Measurements from ENCODE around the gene FOXO6.

Gene FOXO6

DNA sequence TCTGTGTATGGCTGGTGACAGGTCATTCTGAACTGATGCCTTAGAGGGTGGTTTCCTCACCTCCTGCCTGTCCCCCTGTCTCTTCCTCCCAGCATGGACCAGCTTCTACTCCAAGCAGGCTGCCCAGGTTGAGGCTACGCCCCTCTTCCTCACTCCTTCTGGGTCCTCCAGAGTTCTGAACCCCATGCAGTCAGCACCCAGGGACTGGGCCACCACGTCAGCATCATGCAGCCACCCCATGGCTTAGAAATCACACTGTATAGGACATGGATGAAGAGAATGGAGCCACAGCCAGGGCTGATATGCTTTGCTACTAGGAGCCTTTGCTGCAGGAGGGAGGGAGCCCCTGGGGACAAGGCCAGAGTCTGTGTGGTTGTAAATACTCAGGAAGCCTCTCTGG lies 8.3 kb downstream of the FOXO6 start:
- peaks cover 23% of the 10 kb centered on the region for H3K4me1 ChIP-seq (ENCODE audit: low read length)
- H2AFZ ChIP-seq (ENCODE audit: low read depth, low read length): no peak overlapping the region

DNA sequence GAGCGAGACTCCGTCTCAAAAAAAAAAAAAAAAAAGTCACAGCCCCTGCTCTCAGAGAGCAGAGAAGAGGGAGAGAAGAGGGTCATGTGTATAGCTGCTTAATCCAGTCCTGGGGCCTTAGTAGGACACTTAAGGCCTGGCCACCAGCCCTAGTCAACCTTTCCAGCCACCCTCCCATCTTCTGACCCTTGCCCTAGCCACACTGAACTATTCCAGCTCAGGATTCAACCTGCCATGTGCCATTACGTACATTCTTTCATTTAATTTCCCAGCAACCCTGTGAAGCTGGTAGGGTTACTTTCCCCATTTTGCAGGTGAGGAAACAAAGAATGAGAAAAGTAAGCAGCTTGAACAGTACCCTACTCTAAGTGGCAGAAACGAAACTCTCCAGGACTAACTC lies 9.0 kb downstream of the FOXO6 start:
- no peaks in the 10 kb centered on the region for H3K36me3 ChIP-seq (replicated peaks; ENCODE audit: low read depth, low read length)
- no peak overlapping the region for H3K4me3 ChIP-seq (ENCODE audit: low read length)
- no peaks in the 10 kb centered on the region for H4K20me1 ChIP-seq (ENCODE audit: insufficient read depth, low read length)
- H3K27me3 ChIP-seq (ENCODE audit: low read depth, low read length): no peaks in the 10 kb centered on the region
- TF ChIP-seq, protein P1, sequence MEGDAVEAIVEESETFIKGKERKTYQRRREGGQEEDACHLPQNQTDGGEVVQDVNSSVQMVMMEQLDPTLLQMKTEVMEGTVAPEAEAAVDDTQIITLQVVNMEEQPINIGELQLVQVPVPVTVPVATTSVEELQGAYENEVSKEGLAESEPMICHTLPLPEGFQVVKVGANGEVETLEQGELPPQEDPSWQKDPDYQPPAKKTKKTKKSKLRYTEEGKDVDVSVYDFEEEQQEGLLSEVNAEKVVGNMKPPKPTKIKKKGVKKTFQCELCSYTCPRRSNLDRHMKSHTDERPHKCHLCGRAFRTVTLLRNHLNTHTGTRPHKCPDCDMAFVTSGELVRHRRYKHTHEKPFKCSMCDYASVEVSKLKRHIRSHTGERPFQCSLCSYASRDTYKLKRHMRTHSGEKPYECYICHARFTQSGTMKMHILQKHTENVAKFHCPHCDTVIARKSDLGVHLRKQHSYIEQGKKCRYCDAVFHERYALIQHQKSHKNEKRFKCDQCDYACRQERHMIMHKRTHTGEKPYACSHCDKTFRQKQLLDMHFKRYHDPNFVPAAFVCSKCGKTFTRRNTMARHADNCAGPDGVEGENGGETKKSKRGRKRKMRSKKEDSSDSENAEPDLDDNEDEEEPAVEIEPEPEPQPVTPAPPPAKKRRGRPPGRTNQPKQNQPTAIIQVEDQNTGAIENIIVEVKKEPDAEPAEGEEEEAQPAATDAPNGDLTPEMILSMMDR (IDR thresholded peaks at IDR 0.05; ENCODE audit: low read depth, low read length): no peak
- no peak for TF ChIP-seq EZH2phosphoT487 (IDR thresholded peaks at IDR 0.05; ENCODE audit: low read depth)
- no peak overlapping the region for H3K9ac ChIP-seq (ENCODE audit: low read length)
- H2AFZ ChIP-seq (ENCODE audit: low read depth, low read length): no peak overlapping the region
- no peaks in the 10 kb centered on the region for H3K9me3 ChIP-seq (ENCODE audit: insufficient read depth, low read length)
- peaks cover 23% of the 10 kb centered on the region for H3K4me1 ChIP-seq (ENCODE audit: low read length)
- H3K4me2 ChIP-seq (ENCODE audit: low read length): no peak overlapping the region
- H3K27ac ChIP-seq (ENCODE audit: low read length): no peak overlapping the region
- H3K79me2 ChIP-seq (ENCODE audit: low read length): no peaks in the 10 kb centered on the region

More for the DNA sequence above, 8.3 kb downstream of the FOXO6 start:
- no peaks in the 10 kb centered on the region for H3K79me2 ChIP-seq (ENCODE audit: low read length)
- H3K36me3 ChIP-seq (replicated peaks; ENCODE audit: low read depth, low read length): no peaks in the 10 kb centered on the region
- no peak overlapping the region for H3K9ac ChIP-seq (ENCODE audit: low read length)
- H3K27me3 ChIP-seq (ENCODE audit: low read depth, low read length): no peaks in the 10 kb centered on the region
- no peak overlapping the region for H3K4me2 ChIP-seq (ENCODE audit: low read length)
- H4K20me1 ChIP-seq (ENCODE audit: insufficient read depth, low read length): no peaks in the 10 kb centered on the region
- H3K27ac ChIP-seq (ENCODE audit: low read length): no peak overlapping the region
- no peaks in the 10 kb centered on the region for H3K9me3 ChIP-seq (ENCODE audit: insufficient read depth, low read length)
- no peak for TF ChIP-seq EZH2phosphoT487 (IDR thresholded peaks at IDR 0.05; ENCODE audit: low read depth)
- TF ChIP-seq, protein P1 (IDR thresholded peaks at IDR 0.05; ENCODE audit: low read depth, low read length): no peak
- H3K4me3 ChIP-seq (ENCODE audit: low read length): no peak overlapping the region

DNA sequence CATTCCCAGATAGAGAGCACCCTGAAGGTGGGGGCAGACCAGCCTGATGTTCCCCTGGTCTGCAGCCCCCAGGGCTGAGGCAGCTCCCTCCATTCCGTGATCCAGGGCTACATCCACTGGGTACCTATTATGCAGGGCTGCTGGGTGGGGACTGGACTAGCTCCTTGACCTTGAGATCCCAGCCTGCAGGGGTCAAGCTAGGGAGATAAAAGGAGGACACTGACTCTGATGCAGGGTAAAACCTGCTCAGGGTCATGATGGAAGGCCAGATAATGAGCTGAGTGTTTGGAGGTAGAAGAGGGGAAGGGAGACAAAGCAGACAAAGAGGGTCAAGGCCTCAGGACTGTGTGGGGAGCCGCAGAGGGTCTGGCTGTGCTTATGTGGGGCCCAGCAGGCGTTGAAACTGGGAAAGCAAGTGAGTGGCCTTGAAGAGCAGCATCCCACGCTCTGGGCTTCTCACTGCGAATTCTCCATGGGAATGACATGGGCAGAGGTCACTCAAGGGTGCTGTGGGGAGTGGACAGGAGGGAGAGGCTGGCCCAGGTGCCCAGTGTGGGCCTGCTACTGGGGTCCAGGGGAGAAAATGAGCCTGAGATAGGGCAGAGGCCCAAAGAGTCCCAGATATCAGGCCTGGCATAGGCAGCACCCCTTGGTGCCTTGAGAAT lies 9.7 kb downstream of the FOXO6 start:
- no peak overlapping the region for H3K27ac ChIP-seq (ENCODE audit: low read length)
- H3K36me3 ChIP-seq (replicated peaks; ENCODE audit: low read depth, low read length): no peaks in the 10 kb centered on the region
- H3K4me1 ChIP-seq (ENCODE audit: low read length): peaks cover 17% of the 10 kb centered on the region
- no peaks in the 10 kb centered on the region for H3K9me3 ChIP-seq (ENCODE audit: insufficient read depth, low read length)
- H3K27me3 ChIP-seq (ENCODE audit: low read depth, low read length): no peaks in the 10 kb centered on the region
- TF ChIP-seq, protein P1 (IDR thresholded peaks at IDR 0.05; ENCODE audit: low read depth, low read length): no peak
- TF ChIP-seq EZH2phosphoT487 (IDR thresholded peaks at IDR 0.05; ENCODE audit: low read depth): no peak
- H2AFZ ChIP-seq (ENCODE audit: low read depth, low read length): no peak overlapping the region
- no peak overlapping the region for H3K9ac ChIP-seq (ENCODE audit: low read length)
- no peaks in the 10 kb centered on the region for H4K20me1 ChIP-seq (ENCODE audit: insufficient read depth, low read length)
- no peaks in the 10 kb centered on the region for H3K79me2 ChIP-seq (ENCODE audit: low read length)
- no peak overlapping the region for H3K4me2 ChIP-seq (ENCODE audit: low read length)
- no peak overlapping the region for H3K4me3 ChIP-seq (ENCODE audit: low read length)

DNA sequence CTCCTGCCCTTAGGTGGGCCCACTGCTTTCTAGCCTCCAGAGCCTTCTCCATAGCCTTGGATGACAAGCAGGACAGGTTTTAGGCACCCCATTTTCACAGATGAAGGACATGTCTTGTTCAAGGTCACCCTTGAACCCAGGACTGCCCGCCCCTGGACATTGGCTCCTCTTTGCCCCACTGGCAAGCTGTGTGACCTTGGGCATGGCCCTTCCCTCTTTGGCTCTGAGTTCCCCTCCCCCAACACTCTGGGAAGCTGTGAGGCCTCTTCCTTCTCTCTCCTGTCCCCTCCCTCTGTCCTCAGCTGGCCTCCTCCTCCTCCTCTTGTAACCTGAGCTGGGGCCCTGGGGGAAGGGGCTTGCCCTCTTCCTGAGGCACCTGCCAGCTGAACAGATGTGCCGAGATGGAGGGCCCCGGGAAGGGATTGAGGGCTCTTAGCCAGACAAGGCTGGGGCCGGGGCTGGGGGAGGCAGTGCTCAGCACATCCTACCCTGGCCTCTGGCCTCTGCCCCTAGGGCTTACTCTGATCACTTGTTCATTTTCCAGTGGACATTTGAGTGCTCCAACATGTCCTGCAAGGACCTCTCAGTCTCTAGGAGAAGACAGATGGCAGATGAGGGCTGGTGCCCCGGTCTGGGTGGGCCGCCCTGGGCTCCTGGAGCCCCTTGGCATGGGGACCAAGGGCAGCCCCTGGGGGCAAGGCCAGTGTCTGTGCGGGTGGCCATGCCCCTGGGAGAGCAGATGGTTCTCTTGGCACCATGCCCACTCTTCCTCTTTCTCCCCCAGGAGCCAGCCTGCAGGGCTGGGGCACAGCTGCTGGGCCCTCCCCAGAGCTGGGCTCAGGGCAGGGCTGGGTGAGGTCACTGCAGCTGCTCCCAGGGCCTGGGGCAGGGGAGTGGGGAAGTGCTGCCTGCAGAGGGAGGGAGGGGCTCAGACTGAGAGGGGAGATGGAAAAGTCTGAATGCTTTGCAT lies 10.7 kb downstream of the FOXO6 start:
- Histone ChIP-seq H3K27ac (ENCODE audit: low read length) (no peak overlapping the region), H3K4me3 (ENCODE audit: low read length) (no peak overlapping the region), H4K20me1 (ENCODE audit: insufficient read depth, low read length) (no peaks in the 10 kb centered on the region), H3K4me2 (ENCODE audit: low read length) (no peak overlapping the region), H3K4me1 (ENCODE audit: low read length) (peaks cover 13% of the 10 kb centered on the region), H3K9ac (ENCODE audit: low read length) (no peak overlapping the region), H3K36me3 (replicated peaks; ENCODE audit: low read depth, low read length) (no peaks in the 10 kb centered on the region), H3K79me2 (ENCODE audit: low read length) (no peaks in the 10 kb centered on the region), H3K27me3 (ENCODE audit: low read depth, low read length) (no peaks in the 10 kb centered on the region), H2AFZ (ENCODE audit: low read depth, low read length) (no peak overlapping the region), H3K9me3 (ENCODE audit: insufficient read depth, low read length) (no peaks in the 10 kb centered on the region)
- TF ChIP-seq, protein P1 (IDR thresholded peaks at IDR 0.05; ENCODE audit: low read depth, low read length): no peak
- TF ChIP-seq EZH2phosphoT487 (IDR thresholded peaks at IDR 0.05; ENCODE audit: low read depth): no peak
